T-helper 1 cell treated with Interleukin-12 subunit alpha and Interleukin-12 subunit beta and Interleukin-4 antibody, amounts not matched to agents 30 ng/mL and 1 ng/mL, for 36 hours (primary cell): Measurements from ENCODE around the gene SLC1A5. TPM values are rescaled to one million over a fixed set of nuclear protein-coding genes. Genes with fewer than 3 reads are reported as not detected.
"Not testable (repeated sequence)": the region's sequence is repeated elsewhere in the genome, so short reads cannot be mapped to it uniquely, and the experiment has no call there.

Experiments used
- intact Hi-C: fragments of 100-400 bp; cut with micrococcal nuclease; formaldehyde crosslinking; loops from one replicate; pipeline ENCODE4 v1.15.1; 2024
- total RNA-seq: library from RNA; stranded (reverse); gene quantifications from 2 replicates; pipeline ENCODE4 v1.2.3, GENCODE V29; 2022

Gene SLC1A5
- total RNA-seq, 1 donor from 2014 or later: 142 TPM

GRCh38 chr19:46773018-46773399 is 15.4 kb downstream of the SLC1A5 start:
- intact Hi-C loops: no loop called here

DNA sequence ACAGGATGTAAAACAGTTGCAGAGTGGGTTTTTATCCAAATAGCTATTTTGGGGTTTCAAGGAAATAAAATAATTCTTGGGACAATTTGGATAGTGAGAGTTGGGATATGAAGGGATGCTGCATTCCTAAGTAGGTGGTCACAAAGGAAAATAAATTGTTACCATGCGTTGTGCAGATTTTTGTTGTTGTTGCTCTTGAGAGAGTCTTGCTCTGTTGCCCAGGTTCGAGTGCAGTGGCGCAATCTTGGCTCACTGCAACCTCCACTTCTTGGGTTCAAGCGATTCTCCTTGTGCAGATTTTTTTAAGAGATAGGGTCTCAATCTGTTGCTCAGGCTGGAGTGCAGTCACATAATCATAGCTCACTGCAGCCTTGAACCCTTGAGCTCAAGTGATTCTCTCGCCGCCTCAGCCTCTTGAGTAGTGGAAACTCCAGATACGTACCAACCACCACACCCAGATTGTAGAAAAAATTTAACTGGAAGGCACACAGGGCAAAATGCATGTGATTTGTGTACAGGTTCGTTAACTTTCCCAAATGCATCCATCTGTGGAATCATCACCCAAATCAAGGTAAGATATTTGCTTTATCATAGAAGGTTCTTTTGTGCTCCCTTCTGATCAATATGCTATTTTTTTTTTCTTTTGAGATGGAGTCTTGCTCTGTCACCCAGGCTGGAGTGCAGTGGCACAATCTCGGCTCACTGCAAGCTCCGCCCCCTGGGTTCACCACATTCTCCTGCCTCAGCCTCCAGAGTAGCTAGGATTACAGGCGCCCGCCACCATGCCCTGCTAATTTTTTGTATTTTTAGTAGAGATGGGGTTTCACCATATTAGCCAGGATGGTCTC is 16.0 kb downstream of the SLC1A5 start:
- intact Hi-C loops: no loop called here

DNA sequence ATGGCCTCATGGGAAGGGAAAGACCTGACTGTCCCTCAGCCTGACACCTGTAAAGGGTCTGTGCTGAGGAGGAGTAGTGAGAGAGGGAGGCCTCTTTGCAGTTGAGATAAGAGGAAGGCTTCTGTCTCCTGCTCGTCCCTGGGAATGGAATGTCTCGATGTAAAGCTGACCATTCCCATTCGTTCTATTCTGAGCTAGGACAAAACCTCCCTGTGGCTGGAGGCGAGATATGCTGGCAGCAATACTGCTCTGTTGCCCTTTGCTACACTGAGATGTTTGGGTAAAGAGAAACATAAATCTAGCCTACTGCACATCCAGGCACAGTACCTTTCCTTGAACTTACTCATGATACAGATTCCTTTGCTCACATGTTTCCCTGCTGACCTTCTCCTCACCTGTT is 19.6 kb downstream of the SLC1A5 start:
- intact Hi-C loops: not testable (repeated sequence)

DNA sequence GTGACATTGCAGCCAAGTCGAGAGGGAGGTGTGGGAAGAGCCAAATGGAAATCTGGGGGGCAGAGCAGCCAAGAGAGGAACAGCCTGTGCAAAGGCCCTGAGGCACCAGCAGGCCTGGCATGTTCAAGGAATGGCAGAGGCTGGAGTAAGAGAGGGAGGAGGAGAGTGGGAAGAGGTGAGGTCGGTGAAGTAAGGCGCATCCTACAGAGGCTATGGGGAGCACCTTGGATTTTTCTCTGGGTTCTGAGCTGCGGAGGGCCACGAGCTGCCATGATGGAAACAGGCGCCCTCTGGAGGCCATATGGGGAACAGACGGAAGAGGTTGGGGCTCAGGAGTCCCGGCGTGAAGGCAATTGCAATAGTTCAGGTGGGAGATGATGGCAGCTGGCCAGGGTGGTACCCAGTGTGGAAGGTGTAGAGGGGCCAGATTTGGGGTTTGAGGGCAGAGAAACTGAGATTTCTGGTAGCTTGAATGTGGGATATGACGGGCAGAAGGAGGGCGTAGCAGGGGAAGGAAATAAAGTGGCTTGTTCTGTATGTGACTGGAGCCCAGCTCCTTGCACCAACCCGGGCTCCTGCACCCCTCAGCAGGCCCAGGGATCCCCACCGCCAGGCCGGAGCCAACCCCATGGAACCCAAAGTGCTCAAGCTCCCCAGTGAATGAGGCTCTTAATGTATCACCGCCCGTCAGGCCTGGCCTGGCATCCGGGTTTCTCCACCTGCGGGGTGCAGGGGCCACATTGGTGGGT is 21.7 kb downstream of the SLC1A5 start:
- intact Hi-C loops: loop anchor here (1.0 kb wide), 1 partner anchor 9 kb away; no protein-coding TSS in a partner anchor

- intact Hi-C loops: no loop called here
These were observed 23.5 kb downstream of the SLC1A5 start for GRCh38 chr19:46764817-46765291.

- intact Hi-C loops: no loop called here
These were observed 26.0 kb downstream of the SLC1A5 start for GRCh38 chr19:46762245-46762890.

DNA sequence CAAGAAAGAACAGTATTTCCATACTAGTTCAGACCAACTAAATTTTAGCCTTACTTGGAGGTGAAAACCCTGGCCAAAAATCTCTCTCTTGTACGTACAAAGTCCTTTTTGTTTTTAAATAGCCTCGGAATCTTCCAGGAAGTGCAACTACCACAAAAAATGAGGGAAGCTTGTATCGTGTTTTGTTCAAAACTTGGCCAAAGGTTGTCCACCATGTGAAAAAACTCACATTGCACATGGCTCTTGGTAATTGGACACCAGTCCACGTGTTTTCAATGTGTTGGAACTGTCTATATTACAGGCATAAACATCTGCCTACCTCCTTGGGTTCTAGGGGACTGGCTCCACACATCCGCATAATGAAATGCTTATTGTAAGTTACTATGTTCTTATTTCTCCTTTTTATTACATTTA is 27.0 kb downstream of the SLC1A5 start:
- intact Hi-C loops: no loop called here

DNA sequence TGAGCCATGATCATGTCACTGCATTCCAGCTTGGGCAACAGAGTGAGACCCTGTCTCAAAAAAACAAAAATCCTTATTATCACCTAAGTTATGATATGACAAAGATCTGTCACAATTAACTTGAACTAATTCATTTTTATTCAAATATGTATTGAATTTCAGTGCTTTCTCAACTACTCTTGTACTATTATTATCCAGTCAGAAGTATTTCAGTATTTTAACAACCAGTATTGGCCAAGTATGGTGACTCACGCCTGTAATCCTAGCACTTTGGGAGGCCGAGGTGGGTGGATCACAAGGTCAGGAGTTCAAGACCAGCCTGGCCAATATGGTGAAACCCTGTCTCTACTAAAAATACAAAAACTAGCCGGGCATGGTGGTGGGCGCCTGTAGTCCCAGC is 27.5 kb downstream of the SLC1A5 start:
- intact Hi-C loops: not testable (repeated sequence)

DNA sequence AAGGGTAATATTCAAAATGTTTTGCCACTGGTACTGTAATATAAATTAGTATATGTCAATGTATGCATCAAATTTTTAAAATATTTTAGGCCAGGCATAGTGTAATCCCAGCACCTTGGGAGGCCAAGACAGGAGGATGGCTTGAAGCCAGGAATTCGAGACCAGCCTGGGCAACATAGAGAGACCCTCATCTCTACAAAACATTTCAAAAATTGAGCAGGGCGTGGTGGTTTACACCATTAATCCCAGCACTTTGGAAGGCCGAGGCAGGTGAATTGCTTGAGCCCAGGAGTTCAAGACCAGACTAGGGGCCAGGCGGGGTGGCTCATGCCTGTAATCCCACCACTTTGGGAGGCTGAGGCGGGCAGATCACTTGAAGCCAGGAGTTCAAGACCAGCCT is 28.0 kb downstream of the SLC1A5 start:
- intact Hi-C loops: no loop called here

DNA sequence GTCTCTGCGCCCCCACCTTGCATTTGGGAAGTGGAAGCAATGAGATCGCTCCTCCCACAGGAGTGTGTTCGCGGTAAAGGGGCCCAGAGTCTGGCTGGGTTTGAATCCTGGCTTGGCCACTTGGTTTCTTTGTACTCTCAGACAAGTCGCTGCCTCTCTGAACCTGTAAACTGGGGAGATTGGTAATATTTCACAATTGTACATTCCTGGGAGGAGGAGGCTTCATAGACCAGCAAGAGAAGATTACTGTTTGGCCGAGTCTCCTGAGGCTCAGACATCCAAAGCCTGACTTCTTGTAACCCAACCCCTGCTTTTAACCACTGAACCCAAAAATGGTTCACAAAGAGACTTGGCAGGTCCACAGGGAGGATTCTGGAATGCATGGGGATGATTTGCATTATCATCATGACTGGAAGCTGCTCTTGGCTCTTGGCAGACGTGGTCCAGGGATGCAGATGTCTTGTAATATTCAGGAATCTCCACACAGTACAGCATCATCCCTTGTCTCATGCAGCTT is 28.5 kb downstream of the SLC1A5 start:
- intact Hi-C loops: loop anchor here (5.0 to 10.0 kb wide), 2 partner anchors 62 to 235 kb away; no protein-coding TSS in a partner anchor

GRCh38 chr19:46759206-46759605 is 29.2 kb downstream of the SLC1A5 start:
- intact Hi-C loops: loop anchor here (5.0 to 10.0 kb wide), 2 partner anchors 63 to 236 kb away; no protein-coding TSS in a partner anchor

GRCh38 chr19:46756544-46756888 is 31.9 kb downstream of the SLC1A5 start:
- intact Hi-C loops: loop anchor here (5.0 to 10.0 kb wide), 2 partner anchors 66 to 238 kb away; no protein-coding TSS in a partner anchor

- intact Hi-C loops: loop anchor here (5.0 to 10.0 kb wide), 2 partner anchors 66 to 239 kb away; no protein-coding TSS in a partner anchor
These were observed 32.4 kb downstream of the SLC1A5 start for GRCh38 chr19:46755853-46756543.

DNA sequence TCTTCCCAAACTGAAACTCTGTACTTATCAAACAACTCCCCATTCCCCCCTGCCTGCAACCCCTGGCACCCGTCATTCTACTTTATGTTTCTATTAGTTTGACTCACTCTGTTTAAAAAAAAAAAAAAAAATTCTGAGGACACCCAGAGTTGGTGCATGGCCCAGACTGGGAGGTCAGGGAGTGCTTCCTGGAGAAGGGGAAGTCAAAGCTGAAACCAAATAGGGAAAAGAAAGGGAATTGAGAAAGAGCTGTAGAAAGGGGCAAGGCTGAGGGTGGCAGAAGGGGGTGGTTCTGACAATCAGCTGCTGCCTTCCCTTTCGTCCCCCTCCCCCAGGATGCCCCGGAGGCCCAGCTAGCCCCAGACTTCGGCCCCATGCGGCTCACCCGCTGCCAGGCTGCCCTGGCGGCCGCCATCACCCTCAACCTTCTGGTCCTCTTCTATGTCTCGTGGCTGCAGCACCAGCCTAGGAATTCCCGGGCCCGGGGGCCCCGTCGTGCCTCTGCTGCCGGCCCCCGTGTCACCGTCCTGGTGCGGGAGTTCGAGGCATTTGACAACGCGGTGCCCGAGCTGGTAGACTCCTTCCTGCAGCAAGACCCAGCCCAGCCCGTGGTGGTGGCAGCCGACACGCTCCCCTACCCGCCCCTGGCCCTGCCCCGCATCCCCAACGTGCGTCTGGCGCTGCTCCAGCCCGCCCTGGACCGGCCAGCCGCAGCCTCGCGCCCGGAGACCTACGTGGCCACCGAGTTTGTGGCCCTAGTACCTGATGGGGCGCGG is 33.1 kb downstream of the SLC1A5 start:
- intact Hi-C loops: loop anchor here (5.0 to 10.0 kb wide), 2 partner anchors 67 to 240 kb away; no protein-coding TSS in a partner anchor

DNA sequence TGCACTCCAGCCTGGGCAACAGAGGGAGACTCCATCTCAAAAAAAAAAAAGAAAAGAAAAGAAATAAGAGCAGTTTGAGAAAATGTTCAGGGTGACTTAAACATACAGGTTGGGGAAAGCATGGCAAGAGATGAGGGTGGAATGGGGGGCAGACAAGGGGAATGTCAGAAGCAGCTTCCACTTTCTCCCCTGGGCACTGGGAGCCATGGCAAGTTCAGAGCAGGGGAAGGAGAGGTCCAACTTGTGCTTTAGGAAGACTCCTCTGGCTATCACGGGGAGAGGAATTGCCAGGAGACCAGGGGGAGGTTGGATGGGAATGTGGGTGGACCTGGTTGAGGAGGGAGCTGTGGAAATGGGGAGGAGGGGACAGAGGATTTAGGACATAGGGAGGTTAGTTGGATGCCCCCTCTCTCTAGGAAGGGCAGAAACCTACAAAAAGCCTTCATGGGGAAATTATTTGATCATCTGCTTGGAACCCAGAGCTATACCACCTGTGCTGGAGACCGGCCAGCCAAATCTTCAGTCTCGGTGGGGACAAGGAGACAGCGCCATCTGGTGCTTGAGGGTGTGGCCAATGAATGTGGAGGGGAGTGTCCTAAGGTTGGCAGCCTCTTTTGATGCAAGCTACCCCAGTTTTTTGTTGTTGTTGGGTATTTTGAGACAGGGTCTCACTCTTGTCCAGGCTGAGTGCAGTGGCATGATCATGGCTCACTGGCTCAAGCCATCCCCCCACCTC is 34.8 kb downstream of the SLC1A5 start:
- intact Hi-C loops: loop anchor here (5.0 to 10.0 kb wide), 2 partner anchors 241 to 284 kb away; no protein-coding TSS in a partner anchor

DNA sequence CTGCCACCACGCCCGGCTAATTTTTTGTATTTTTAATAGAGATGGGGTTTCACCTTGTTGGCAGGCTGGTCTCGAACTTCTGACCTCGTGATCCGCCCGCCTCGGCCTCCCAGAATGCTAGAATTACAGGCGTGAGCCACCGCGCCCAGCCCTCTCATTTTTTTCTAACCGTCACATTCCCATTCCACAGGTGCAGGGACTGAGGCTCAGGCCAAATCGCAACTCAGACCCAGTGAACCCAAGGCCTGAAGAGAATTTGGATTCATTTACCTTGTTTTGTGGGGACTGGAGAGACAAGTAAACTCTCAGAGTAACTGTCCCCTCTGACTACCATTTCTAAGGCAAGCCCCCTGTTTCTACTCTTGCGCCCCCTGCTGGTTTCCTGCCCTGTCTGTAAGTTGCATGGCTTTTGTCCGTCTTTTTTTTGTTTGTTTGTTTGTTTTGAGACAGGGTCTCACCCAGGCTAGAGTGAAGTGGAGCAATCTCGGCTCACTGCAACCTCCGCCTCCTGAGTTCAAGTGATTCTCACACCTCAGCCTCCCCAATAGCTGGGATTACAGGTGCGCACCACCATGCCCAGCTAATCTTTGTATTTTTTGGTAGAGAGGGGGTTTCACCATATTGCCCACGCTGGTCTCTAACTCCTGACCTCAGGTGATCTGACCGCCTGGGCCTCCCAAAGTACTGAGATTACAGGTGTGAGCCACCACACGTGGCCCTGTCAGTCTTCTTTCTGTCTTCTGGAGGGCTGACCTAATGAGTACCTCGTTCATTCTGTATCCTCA is 39.9 kb downstream of the SLC1A5 start:
- intact Hi-C loops: loop anchor here (1.0 to 5.0 kb wide), 3 partner anchors 39 to 219 kb away; partner anchors contain the start of gene SLC1A5

- intact Hi-C loops: loop anchor here (1.0 to 5.0 kb wide), 4 partner anchors 18 to 146 kb away; partner anchors contain the start of genes CALM3 and SLC1A5
These were observed 41.9 kb downstream of the SLC1A5 start, which contains the start of gene STRN4 for GRCh38 chr19:46746281-46747057. STRN4 (minus strand) TSS chr19:46746450; CDS start chr19:46746430, 20 bp downstream.
